GM23248 (cell line): ENCODE results near the gene BAX.

ENCODE experiments used
- EZH2 ChIP-seq: fragments of 200-600 bp; sonication (generic); IDR thresholded peaks from 2 replicates; pipeline ENCODE4 v1.6.1; 2018; ENCODE audit warnings: antibody characterized with exemption, mild to moderate bottlenecking; ENCODE audit not compliant: insufficient read depth, poor library complexity, severe bottlenecking
- EZH2phosphoT487 ChIP-seq: fragments of 200-600 bp; sonication (generic); IDR thresholded peaks from 2 replicates; pipeline ENCODE4 v1.6.1; 2018; ENCODE audit warnings: antibody characterized with exemption, moderate library complexity, mild to moderate bottlenecking, low read depth; ENCODE audit not compliant: insufficient read depth

- TF ChIP-seq EZH2phosphoT487 (no peak), EZH2 (no peak)
Measured at GRCh38 chr19:48954595-48955307, at the start of gene BAX.
